ENCODE measurements around the gene WDR19.

The WDR19 gene

DNA sequence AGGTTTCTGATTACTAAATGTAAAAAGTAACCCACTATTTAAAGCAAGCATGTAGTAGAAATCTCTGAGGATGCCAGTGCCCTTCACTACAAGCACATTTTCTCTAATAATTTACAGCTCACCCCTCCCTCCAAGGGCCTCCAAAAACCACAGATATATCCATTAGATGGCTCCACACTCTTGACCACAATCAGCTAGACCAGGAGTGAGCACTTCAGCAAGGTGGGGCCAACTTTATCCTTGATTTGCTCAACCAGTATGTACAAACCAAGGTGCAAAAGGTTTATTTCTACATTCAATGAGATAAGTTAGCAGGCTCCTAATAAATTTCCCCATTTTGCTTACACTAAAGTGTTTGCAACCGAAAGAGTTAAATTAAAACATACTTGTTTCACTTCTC, 148.0 kb downstream of the WDR19 start:
- TF ChIP-seq ZFX (IDR thresholded peaks at IDR 0.05; ENCODE audit: borderline replicate concordance), result no peak
- no peak for TF ChIP-seq CTCF (IDR thresholded peaks at IDR 0.05)
- H3K27ac ChIP-seq, result no peak overlapping the region

DNA sequence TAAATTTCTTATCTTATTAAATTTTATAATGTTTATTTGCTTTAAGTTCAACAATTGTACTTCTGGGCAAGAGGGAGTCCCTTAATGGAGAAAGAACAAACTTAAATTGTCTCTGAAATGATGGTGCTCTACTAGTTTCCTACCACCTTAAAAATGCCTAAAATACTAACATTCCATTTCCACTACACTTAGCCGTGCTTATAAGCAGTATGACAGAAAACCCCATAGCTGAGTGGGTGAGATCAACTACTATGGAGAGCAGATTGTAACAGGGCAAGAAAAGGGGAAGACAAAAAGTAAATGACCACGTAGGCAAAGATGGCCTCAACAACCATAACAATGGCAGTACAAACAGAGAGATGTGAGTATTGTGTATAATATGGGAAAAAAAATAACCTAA, 148.9 kb downstream of the WDR19 start:
- TF ChIP-seq ZFX (IDR thresholded peaks at IDR 0.05; ENCODE audit: borderline replicate concordance), result no peak
- TF ChIP-seq CTCF (IDR thresholded peaks at IDR 0.05), result no peak
- H3K27ac ChIP-seq, result no peak overlapping the region

Data from 22Rv1 (cell line).